Measurements from ENCODE around the gene PPP1R12A.
"Not testable (repeated sequence)": the region's sequence is repeated elsewhere in the genome, so short reads cannot be mapped to it uniquely, and the experiment has no call there.

Gene PPP1R12A

GRCh38 chr12:79841248-79841877 is 93.5 kb downstream of the PPP1R12A start:
- no peak for DNase-seq (ENCODE audit: low spot score)

DNA sequence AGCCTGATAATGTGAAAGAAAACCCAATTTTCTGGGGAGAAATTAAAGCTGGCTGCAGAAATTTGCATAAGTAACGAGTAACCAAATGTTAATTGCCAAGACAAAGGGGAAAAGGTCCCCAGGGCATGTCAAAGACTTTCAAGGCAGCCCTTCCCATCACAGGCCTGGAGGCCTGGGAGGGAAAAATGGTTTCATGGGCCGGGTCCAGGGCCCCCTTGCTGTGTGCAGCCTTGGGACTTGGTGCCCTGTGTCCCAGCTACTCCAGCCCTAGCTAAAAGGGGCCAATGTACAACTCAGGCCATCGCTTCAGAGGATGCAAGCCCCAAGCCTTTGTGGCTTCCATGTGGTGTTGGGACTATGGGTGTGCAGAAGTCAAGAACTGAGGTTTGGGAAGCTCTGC is 96.5 kb downstream of the PPP1R12A start:
- no peak for DNase-seq (ENCODE audit: low spot score)

- no peak for DNase-seq (ENCODE audit: low spot score)
Observed at GRCh38 chr12:79837575-79837974, 97.3 kb downstream of the PPP1R12A start.

DNA sequence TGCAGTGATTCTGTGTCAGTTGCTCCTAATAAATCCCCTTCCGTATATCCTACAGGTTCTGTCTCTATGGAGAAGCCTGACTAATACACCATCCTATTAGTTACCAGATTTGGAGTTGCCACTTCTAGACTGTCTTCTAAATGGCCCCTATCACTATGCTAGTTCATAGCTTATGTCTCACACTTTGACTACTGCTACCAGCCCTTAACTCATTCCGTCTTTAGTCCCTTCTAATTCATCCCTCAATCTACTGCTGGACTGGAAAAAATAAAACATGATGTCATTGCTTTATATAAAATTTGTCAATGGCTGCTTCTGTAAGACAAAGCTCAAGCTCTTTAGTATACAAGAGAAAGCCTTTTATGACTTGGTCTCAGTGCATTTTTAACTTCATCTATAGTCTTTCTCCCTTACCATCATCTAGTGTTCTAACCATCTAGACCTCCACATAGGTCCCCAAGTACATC is 99.5 kb downstream of the PPP1R12A start:
- DNase-seq (ENCODE audit: low spot score): no peak

DNA sequence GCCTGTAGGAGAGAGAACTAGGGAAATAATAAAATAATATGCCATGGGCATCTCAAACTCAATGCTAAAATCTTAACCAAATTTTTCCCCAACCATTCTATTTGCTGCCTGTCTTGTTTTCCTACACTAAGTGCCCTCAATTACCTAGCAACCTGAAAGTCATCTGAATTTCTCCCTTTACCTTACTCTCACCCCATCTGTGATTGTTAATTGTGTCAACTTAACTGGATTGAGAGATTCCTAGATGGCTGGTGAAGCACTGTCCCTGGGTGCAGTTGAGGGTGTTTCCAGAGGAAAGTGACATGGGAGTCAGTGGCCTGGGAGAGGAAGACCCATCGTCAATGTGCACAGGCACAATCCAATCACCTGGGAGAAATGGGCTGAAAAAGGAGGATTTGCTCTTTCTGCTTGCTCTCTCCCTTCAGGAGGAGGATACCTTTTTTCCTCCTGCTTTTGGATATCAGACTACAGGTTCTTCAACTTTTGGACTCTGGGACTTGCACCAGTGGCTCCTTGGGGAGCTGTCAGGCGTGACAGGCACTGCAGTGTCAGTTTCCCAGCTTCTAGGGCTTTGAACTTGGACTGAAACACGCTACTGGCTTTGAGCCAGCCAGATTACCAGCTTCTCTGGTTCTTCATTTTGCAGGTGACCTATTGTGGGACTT is 100.1 kb downstream of the PPP1R12A start:
- DNase-seq (ENCODE audit: low spot score): no peak

DNA sequence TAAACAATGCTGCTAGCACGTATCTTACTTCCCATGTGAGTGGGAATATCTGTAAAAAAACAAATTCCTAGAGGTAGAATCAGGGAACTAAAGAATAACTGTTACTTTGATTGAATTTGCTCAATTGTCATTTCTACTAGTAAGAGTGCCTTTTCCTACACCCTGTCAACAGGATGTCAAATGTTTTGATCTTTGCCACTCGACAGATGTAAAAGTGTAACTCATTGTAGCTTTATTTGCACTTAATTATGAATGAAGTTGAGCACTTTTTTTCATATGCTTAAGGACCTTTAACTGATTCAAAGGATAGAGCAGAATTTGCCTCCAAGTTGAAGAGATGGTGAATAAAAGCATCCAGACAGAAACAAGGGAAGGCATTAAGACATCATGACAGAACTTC is 104.5 kb downstream of the PPP1R12A start:
- DNase-seq (ENCODE audit: low spot score): no peak

GRCh38 chr12:79828924-79829323 is 106.0 kb downstream of the PPP1R12A start:
- no peak for DNase-seq (ENCODE audit: low spot score)

- no peak for DNase-seq (ENCODE audit: low spot score)
Observed at GRCh38 chr12:79827484-79827883, 107.4 kb downstream of the PPP1R12A start.

DNA sequence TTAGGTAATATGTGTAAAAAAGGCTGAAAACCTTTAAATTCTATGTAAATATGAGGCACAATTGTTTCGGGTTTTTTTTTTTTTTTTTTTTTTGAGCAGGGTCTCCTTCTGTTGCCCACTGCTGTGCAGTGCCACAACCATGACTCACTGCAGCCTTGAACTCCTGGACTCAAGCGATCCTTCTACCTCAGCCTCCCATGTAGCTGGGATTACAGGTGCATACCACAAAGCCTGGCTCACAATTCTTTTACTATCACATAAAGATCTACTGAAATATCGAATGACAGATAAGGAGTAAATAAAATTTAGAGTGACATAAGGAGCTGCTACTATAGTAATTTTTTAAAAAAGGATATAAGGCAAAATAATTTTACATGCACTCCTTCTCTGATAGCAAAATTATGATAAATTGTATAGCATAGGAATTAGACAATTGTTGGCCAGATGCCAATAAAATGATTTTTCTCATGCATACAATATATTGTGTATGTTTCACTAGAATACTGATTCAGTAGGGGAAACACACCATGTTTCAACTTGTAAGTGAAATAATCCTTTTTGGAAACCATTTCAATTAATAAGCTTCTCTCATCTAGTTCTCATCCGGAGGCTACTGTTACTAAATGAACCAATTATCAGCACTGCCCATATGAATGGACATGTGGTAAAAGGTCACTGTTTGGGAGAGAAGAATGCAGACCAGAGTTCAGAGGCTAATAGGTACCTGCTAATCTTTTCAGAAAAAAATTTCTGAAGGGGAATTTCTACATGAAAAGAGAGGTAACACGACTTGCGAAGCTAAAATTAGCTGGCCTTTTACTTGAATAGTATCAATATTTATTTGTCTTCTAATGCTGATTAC is 108.4 kb downstream of the PPP1R12A start:
- DNase-seq (ENCODE audit: low spot score): no peak

DNA sequence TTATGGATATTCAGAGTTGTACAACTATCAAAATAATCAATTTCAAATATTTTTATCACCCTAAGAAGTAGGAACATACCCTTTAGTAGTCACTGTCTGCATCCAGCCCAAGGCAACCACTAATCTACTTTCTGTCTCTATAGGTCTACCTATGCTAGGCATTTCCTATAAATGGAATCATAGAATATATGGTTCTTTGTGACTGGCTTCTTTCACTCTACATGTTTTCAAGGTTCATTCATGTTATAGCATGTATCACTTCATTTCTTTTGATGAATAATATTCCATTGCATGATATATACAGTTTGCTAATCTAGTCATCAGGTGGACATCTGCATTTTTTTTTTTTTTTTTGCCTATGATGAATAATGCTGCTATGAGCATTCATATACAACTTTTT is 112.4 kb downstream of the PPP1R12A start:
- DNase-seq (ENCODE audit: low spot score): no peak

DNA sequence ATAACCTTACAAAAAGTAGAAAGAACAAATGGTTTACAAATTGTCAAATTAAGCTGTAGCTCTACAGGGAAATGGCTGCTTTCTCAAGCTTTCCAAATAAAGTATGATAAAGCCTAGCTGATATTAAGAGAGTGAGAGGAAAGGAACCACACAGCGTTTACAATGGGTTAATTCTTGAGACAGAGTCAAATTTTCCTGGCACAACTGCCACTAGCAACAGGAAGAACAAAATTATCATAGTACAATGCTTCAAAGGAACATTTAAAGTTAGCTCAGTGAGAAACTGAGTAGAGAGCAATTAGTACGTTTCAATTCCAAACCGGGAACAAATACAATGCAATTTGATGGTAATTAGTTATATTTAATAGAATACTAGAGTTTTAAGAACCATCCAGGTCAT is 116.0 kb downstream of the PPP1R12A start:
- no peak for DNase-seq (ENCODE audit: low spot score)

DNA sequence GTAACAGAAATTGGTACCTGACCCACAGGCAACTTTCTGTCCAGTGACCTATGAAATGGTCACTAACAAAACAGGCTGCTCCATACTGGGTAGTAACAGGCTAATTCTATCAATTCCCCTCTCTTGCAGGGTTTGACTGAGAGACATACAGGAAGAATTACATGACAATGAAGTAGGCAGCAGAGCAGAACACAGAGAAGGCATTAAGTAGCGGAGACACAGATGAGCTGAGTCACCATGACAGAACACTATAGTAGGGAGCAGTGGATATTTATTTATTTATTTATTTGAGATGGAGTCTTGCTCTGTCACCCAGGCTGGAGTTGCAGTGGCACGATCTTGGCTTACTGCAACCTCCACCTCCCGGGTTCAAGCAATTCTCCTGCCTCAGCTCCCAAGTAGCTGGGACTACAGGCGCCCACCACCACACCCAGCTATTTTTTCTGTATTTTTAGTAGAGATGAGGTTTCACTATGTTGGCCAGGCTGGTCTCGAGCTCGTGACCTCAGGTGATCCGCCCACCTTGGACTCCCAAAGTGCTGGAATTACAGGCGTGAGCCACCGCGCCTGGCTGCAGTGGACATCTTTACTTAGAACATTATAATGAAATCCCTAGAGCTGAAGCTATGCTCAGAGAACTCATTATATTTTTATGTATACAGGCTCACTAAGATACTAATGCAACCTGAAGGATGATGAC is 150.4 kb downstream of the PPP1R12A start:
- not testable (repeated sequence) for DNase-seq (ENCODE audit: low spot score)

GRCh38 chr12:79782172-79782900 is 152.6 kb downstream of the PPP1R12A start:
- no peak for DNase-seq (ENCODE audit: low spot score)

- no peak for DNase-seq (ENCODE audit: low spot score)
Observed at GRCh38 chr12:79778802-79779448, 156.0 kb downstream of the PPP1R12A start.

DNA sequence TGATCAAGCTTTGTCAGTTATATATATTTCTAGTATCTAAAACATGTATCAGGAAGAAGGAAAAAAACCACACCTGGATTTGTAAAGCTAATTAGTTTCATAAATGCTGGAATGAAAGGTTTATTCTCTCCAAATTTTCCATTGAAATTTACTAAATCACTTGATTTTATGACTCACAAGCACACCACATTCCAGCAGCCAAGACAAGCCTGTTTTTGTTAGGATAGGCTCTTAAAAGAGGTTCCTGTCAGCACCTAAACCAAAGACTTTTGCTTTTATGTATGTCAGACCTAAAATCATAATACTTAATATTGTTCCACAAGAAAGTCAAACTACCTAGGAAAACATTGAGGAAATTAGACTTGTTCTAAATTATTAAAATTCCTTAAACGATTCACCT is 158.8 kb downstream of the PPP1R12A start:
- no peak for DNase-seq (ENCODE audit: low spot score)

- DNase-seq (ENCODE audit: low spot score): no peak
Observed at GRCh38 chr12:79775355-79776027, 159.4 kb downstream of the PPP1R12A start.

DNA sequence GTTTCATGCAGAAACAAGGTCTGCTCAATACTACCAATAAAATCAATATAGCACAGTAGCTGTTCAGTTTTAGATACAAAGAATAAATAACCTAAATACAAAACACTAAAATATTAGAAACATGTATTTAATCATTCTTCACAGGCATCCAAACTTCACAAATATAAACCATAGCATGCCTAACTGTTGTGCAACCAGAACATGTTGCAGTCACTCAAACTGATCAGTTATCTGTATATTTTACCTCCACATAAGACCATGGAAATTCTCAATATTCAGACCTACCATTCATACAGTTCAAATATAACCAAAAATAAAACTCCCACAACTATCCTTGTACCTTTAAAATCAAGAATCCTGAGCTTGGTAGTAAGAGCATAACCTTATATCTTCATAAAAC is 161.0 kb downstream of the PPP1R12A start:
- no peak for DNase-seq (ENCODE audit: low spot score)

DNA sequence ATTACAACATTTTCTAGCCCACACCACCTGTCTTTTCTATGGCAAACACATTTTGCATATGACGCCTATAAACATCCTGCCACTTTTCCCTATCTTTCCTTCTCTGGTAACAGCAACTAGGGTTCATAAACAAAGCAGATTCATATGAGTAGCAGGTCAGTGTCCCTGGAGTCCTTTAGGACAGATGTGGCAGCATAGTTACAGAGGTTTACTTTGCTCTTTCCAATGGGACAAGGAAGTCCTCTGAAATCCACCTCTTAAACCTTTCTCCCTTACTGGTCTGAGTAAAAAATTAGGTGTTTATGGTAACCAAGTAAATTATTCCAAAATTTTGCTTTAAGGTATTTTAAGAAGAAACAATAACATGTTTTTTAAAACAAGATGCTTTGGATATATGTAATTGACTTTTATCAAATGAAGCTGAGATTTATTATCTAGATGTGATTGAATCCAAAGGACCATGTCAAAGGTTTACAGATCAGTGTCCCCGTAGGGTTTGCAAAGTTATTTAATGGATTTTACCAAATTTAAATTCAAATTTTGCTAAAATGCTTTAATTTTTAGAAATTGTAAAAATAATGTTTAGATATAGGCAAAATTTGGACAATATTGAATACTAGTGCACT is 164.9 kb downstream of the PPP1R12A start:
- DNase-seq (ENCODE audit: low spot score): no peak

GRCh38 chr12:79769189-79769859 is 165.6 kb downstream of the PPP1R12A start:
- no peak for DNase-seq (ENCODE audit: low spot score)

Data from CD4-positive, alpha-beta T cell treated with Interleukin-2 at 100 ng/mL for 4 hours (primary cell).